Measurements from ENCODE around the gene UBE2L5.
"Not testable (repeated sequence)": the region's sequence is repeated elsewhere in the genome, so short reads cannot be mapped to it uniquely, and the experiment has no call there.

UBE2L5 gene

DNA sequence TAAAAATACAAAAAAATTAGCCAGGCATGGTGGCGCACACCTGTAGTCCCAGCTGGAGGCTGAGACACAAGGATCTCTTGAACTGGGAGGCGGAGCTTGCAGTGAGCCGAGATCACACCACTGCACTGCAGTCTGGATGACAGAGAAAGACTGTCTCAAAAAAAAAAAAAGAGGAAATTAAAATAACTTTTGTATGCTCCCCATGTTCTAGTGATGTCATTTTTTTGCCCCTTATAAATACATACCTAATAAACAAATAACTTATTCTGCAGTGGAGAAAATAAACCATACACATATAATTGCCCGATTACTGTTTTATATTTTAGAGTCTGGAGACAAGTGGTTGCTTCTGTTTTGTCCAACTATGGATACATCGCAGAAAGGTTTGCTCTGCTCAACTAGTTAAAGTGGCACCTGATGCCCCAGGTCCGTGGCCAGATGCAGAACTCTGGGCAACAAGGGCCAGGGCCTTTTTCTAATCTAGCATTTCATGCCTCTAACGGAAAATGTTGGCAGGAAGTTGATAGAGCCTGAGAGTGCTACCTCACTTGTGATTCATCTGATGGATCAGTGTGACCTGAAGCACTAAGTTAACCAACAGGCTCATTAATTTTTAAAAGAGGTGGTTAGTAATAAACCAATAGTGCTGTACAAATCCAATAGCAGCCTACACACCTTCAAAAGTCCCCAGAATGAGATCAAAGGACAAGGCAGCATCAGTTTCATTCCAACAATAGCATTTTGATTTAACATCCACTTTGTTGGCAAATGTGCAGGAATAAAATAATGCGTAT lies 18.8 kb downstream of the UBE2L5 start:
- ATAC-seq (ENCODE audit: insufficient read depth, low read depth), result peak; percentile 40; the same call in 1 of the 3 replicates
- no peak overlapping the region for H3K4me2 ChIP-seq (ENCODE audit: insufficient read depth, low read length)
- H3K27ac ChIP-seq (ENCODE audit: low read length), result no peak overlapping the region
- H3K36me3 ChIP-seq (ENCODE audit: insufficient read depth, low read length), result no peaks in the 10 kb centered on the region
- H3K9ac ChIP-seq (ENCODE audit: low read depth, low read length), result no peak overlapping the region
- H2AFZ ChIP-seq (ENCODE audit: low read depth, low read length), result no peak overlapping the region
- no peak overlapping the region for H3K4me3 ChIP-seq (ENCODE audit: low read depth in 1 of 2, low read length in 2 of 2)
- no peak for DNase-seq
- no peaks in the 10 kb centered on the region for H3K27me3 ChIP-seq (ENCODE audit: insufficient read depth, low read length, poor library complexity)
- TF ChIP-seq, protein P1, sequence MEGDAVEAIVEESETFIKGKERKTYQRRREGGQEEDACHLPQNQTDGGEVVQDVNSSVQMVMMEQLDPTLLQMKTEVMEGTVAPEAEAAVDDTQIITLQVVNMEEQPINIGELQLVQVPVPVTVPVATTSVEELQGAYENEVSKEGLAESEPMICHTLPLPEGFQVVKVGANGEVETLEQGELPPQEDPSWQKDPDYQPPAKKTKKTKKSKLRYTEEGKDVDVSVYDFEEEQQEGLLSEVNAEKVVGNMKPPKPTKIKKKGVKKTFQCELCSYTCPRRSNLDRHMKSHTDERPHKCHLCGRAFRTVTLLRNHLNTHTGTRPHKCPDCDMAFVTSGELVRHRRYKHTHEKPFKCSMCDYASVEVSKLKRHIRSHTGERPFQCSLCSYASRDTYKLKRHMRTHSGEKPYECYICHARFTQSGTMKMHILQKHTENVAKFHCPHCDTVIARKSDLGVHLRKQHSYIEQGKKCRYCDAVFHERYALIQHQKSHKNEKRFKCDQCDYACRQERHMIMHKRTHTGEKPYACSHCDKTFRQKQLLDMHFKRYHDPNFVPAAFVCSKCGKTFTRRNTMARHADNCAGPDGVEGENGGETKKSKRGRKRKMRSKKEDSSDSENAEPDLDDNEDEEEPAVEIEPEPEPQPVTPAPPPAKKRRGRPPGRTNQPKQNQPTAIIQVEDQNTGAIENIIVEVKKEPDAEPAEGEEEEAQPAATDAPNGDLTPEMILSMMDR (IDR thresholded peaks at IDR 0.05; ENCODE audit: borderline replicate concordance, extremely low read depth, low read length, poor library complexity, severe bottlenecking), result no peak
- TF ChIP-seq EZH2 (IDR thresholded peaks at IDR 0.05; ENCODE audit: borderline replicate concordance, low read depth, low read length, severe bottlenecking), result no peak
- H3K4me1 ChIP-seq (ENCODE audit: insufficient read depth, low read length), result no peaks in the 10 kb centered on the region
- H3K79me2 ChIP-seq (ENCODE audit: insufficient read depth, low read length), result no peaks in the 10 kb centered on the region
- no peaks in the 10 kb centered on the region for H4K20me1 ChIP-seq (ENCODE audit: insufficient read depth, low read length)
- no peaks in the 10 kb centered on the region for H3K9me3 ChIP-seq (ENCODE audit: insufficient read depth, low read length, severe bottlenecking)

DNA sequence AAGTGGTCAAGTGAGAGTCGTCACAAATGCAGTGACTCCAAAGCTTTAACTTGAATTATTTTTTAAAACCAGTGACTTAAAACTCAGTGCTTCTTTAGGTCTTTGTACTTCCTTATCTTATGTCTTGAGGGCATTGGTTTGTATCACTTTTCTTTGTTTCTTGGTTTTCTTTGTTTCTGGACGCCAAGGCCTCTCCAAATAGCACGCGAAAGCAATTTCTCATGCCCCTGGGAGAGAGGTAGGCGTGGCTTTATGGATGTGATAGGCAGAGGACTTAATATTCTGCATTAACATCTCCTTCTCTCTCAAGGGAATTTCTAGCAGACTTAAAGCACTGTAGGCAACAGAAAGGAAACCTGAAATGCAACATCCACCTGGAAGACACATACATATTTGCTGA lies 20.6 kb downstream of the UBE2L5 start:
- no peaks in the 10 kb centered on the region for H3K36me3 ChIP-seq (ENCODE audit: insufficient read depth, low read length)
- no peak for TF ChIP-seq EZH2 (IDR thresholded peaks at IDR 0.05; ENCODE audit: borderline replicate concordance, low read depth, low read length, severe bottlenecking)
- TF ChIP-seq, protein P1 (IDR thresholded peaks at IDR 0.05; ENCODE audit: borderline replicate concordance, extremely low read depth, low read length, poor library complexity, severe bottlenecking), result no peak
- no peaks in the 10 kb centered on the region for H3K79me2 ChIP-seq (ENCODE audit: insufficient read depth, low read length)
- H2AFZ ChIP-seq (ENCODE audit: low read depth, low read length), result no peak overlapping the region
- H3K9ac ChIP-seq (ENCODE audit: low read depth, low read length), result no peak overlapping the region
- DNase-seq (no peak), ATAC-seq (ENCODE audit: insufficient read depth, low read depth) (no peak)
- H3K27ac ChIP-seq (ENCODE audit: low read length), result no peak overlapping the region
- H3K4me2 ChIP-seq (ENCODE audit: insufficient read depth, low read length), result no peak overlapping the region
- H3K4me3 ChIP-seq (ENCODE audit: low read depth in 1 of 2, low read length in 2 of 2), result no peak overlapping the region
- no peaks in the 10 kb centered on the region for H3K9me3 ChIP-seq (ENCODE audit: insufficient read depth, low read length, severe bottlenecking)
- H3K4me1 ChIP-seq (ENCODE audit: insufficient read depth, low read length), result no peaks in the 10 kb centered on the region
- H4K20me1 ChIP-seq (ENCODE audit: insufficient read depth, low read length), result no peaks in the 10 kb centered on the region
- no peaks in the 10 kb centered on the region for H3K27me3 ChIP-seq (ENCODE audit: insufficient read depth, low read length, poor library complexity)

DNA sequence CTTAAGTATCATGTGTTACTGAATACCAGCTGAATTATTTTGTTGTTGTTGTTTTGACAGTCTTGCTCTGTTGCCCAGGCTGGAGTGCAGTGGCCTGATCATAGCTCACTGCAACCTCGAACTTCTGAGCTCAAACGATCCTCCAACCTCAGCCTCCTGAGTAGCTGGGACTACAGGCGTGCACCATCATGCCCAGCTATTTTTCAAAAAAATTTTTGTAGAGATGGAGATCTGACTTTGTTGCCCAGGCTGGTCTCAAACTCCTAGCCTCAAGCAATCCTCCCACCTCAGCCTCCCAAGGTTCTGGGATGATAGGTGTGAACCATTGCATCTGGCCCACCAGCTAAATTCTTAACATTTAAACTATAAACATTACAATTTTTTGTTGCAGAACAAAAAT lies 21.2 kb downstream of the UBE2L5 start:
- ATAC-seq (ENCODE audit: insufficient read depth, low read depth); H2AFZ ChIP-seq (ENCODE audit: low read depth, low read length); H3K9me3 ChIP-seq (ENCODE audit: insufficient read depth, low read length, severe bottlenecking); H3K4me2 ChIP-seq (ENCODE audit: insufficient read depth, low read length); H3K79me2 ChIP-seq (ENCODE audit: insufficient read depth, low read length); H3K4me3 ChIP-seq (ENCODE audit: low read depth in 1 of 2, low read length in 2 of 2); H3K36me3 ChIP-seq (ENCODE audit: insufficient read depth, low read length); H3K4me1 ChIP-seq (ENCODE audit: insufficient read depth, low read length); H3K27ac ChIP-seq (ENCODE audit: low read length); H4K20me1 ChIP-seq (ENCODE audit: insufficient read depth, low read length); H3K9ac ChIP-seq (ENCODE audit: low read depth, low read length); DNase-seq; H3K27me3 ChIP-seq (ENCODE audit: insufficient read depth, low read length, poor library complexity): not testable (repeated sequence)

DNA sequence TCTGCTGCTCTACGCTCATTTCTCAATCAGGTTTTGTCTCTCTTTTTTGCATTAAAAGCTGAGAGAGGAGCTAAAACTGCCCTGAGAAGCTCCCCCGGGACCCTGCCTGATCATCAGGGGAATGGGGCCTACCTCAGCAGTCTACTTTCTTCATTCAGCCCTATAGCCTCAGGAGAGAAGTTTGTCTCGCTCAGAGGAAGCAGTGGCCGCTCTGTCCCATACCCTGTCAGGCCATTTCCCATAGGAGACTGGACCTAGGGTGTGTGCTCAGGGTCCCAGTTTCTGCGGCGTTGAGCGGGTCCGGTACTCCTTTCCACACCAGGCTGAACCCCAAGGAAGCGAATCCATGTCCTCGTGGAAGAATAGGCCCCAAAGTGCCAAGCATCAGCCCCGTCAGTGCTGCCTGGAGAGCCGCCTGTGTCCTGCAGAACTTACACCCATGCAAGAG lies 21.7 kb downstream of the UBE2L5 start:
- H3K9me3 ChIP-seq (ENCODE audit: insufficient read depth, low read length, severe bottlenecking), result no peaks in the 10 kb centered on the region
- H3K79me2 ChIP-seq (ENCODE audit: insufficient read depth, low read length), result no peaks in the 10 kb centered on the region
- no peak overlapping the region for H3K4me3 ChIP-seq (ENCODE audit: low read depth in 1 of 2, low read length in 2 of 2)
- no peak overlapping the region for H3K27ac ChIP-seq (ENCODE audit: low read length)
- H3K4me2 ChIP-seq (ENCODE audit: insufficient read depth, low read length), result no peak overlapping the region
- peak; percentile 17; the same call in 1 of the 3 replicates for ATAC-seq (ENCODE audit: insufficient read depth, low read depth)
- H3K4me1 ChIP-seq (ENCODE audit: insufficient read depth, low read length), result no peaks in the 10 kb centered on the region
- H4K20me1 ChIP-seq (ENCODE audit: insufficient read depth, low read length), result no peaks in the 10 kb centered on the region
- no peak overlapping the region for H3K9ac ChIP-seq (ENCODE audit: low read depth, low read length)
- no peaks in the 10 kb centered on the region for H3K36me3 ChIP-seq (ENCODE audit: insufficient read depth, low read length)
- no peak for DNase-seq
- TF ChIP-seq, protein P1 (IDR thresholded peaks at IDR 0.05; ENCODE audit: borderline replicate concordance, extremely low read depth, low read length, poor library complexity, severe bottlenecking), result no peak
- no peak for TF ChIP-seq EZH2 (IDR thresholded peaks at IDR 0.05; ENCODE audit: borderline replicate concordance, low read depth, low read length, severe bottlenecking)
- no peaks in the 10 kb centered on the region for H3K27me3 ChIP-seq (ENCODE audit: insufficient read depth, low read length, poor library complexity)
- no peak overlapping the region for H2AFZ ChIP-seq (ENCODE audit: low read depth, low read length)
